ENCODE data around the gene TMEM119.

DNA sequence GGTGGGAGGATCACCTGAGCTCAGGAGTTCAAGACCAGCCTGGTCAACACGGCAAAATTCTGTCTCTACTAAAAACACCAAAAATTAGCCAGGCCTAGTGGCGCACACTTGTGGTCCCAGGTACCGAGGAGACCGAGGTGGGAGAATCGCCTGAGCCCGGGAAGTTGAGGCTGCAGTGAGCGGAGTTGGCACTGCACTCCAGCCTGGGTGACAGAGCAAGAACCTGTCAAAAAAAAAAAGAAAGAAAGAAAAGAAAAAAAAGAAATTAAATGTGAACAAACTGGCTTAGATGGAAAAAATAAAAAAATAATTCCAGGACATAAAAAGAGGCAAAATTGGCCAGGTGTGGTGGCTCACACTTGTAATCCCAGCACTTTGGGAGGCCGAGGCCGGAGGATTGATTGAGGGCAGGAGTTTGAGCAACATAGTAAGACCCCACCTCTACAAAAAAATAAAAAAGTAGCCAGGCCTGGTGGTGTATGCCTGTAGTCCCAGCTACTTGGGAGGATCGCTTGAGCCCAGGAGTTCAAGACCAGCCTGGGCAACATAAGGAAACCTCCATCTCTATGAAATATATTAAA is 3.5 kb downstream of the TMEM119 start:
- TF ChIP-seq, protein P1, sequence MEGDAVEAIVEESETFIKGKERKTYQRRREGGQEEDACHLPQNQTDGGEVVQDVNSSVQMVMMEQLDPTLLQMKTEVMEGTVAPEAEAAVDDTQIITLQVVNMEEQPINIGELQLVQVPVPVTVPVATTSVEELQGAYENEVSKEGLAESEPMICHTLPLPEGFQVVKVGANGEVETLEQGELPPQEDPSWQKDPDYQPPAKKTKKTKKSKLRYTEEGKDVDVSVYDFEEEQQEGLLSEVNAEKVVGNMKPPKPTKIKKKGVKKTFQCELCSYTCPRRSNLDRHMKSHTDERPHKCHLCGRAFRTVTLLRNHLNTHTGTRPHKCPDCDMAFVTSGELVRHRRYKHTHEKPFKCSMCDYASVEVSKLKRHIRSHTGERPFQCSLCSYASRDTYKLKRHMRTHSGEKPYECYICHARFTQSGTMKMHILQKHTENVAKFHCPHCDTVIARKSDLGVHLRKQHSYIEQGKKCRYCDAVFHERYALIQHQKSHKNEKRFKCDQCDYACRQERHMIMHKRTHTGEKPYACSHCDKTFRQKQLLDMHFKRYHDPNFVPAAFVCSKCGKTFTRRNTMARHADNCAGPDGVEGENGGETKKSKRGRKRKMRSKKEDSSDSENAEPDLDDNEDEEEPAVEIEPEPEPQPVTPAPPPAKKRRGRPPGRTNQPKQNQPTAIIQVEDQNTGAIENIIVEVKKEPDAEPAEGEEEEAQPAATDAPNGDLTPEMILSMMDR (IDR thresholded peaks at IDR 0.05), result no peak
- TF ChIP-seq POLR2AphosphoS5 (IDR thresholded peaks at IDR 0.05), result no peak
- TF ChIP-seq POLR2A (IDR thresholded peaks at IDR 0.05), result no peak
